ENCODE data around the gene ZBTB38. TPM values are rescaled to one million over a fixed set of nuclear protein-coding genes. Genes with fewer than 3 reads are reported as not detected.

Gene ZBTB38
- total RNA-seq, 1 experiment from 2014 or later = 17.0 TPM

- Histone ChIP-seq H3K4me1 (ENCODE audit: insufficient read depth, low read length) (no peaks in the 10 kb centered on the region), H3K4me3 (ENCODE audit: low read length) (no peak overlapping the region), H3F3A (ENCODE audit: low read length, unreplicated experiment) (no peaks in the 10 kb centered on the region), H2AFZ (ENCODE audit: low read length) (no peak overlapping the region), H3K9ac (ENCODE audit: low read length) (no peak overlapping the region), H3K27me3 (ENCODE audit: low read length) (no peaks in the 10 kb centered on the region), H3K27ac (ENCODE audit: low read length) (no peak overlapping the region), H3K9me3 (ENCODE audit: low read length) (no peaks in the 10 kb centered on the region), H3K9me2 (replicated peaks; ENCODE audit: low read length) (no peaks in the 10 kb centered on the region), H3K79me2 (ENCODE audit: low read length) (no peaks in the 10 kb centered on the region), H3K36me3 (ENCODE audit: low read depth, low read length) (no peaks in the 10 kb centered on the region), H3K4me2 (ENCODE audit: low read length) (no peak overlapping the region), H4K20me1 (ENCODE audit: low read length) (no peaks in the 10 kb centered on the region)
- ChIA-PET POLR2A (ENCODE audit: unreplicated experiment) (no interaction called here), CTCF (no interaction called here)
- ATAC-seq (no peak), DNase-seq (no peak)
- TF ChIP-seq EZH2 (IDR thresholded peaks at IDR 0.05; ENCODE audit: low read length, unreplicated experiment) = no peak
- no peak for TF ChIP-seq CTCF (conservative IDR thresholded peaks at IDR 0.05; ENCODE audit: low read depth, low read length)
- no peak for TF ChIP-seq EZH2phosphoT487 (IDR thresholded peaks at IDR 0.05; ENCODE audit: borderline replicate concordance, low read length)
- no TSS peak for BruUV-seq (replicated peaks)
- intact Hi-C loops (cut with micrococcal nuclease) = no loop called here
These were observed 15.9 kb upstream of the ZBTB38 start for GRCh38 chr3:141352262-141352984.

DNA sequence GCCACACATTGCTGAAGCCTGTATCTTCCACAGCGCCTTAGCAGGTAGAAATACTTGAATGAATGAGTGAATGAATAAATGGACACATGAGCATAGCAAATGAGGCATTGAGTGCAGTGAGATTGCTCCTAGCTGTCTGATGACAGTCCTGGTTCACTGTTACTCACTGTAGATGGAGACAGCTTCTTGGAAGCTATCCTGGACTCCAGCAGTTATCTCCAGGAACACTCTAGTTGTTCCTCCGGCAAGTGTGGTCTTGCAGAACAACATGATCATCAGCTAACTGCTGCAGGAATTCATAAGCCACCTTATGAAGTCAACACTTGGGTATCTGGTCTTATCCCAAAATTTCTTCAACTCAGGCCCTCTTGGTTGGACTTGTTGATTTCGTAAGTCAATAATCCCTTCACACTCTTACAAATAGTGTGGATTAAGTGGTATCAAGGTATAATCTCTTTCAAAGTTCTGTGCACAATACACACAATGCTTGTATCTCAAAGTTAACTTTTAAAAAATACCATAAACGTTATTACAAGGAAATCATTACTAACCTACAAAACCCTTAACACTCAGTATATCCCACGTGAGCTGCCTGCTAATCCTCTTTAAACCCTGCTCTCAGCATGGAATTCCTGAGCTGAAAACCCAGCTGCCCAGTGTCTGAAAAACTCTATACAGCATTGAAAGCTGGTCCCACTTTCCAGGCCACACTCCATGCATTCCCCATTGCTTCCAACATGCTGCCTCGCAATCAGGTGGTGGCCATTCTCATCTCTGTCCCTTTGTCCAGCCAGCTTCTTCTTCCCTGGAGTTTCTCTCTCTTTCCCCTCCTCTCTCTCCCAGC is 14.4 kb upstream of the ZBTB38 start:
- H3K4me2 ChIP-seq (ENCODE audit: low read length) = no peak overlapping the region
- no peak overlapping the region for H2AFZ ChIP-seq (ENCODE audit: low read length)
- DNase-seq (no peak), ATAC-seq (no peak)
- CTCF ChIA-PET = no interaction called here
- no peaks in the 10 kb centered on the region for H3K9me2 ChIP-seq (replicated peaks; ENCODE audit: low read length)
- no peaks in the 10 kb centered on the region for H3K36me3 ChIP-seq (ENCODE audit: low read depth, low read length)
- no peaks in the 10 kb centered on the region for H3K9me3 ChIP-seq (ENCODE audit: low read length)
- no peaks in the 10 kb centered on the region for H3K79me2 ChIP-seq (ENCODE audit: low read length)
- no peak overlapping the region for H3K4me3 ChIP-seq (ENCODE audit: low read length)
- H4K20me1 ChIP-seq (ENCODE audit: low read length) = no peaks in the 10 kb centered on the region
- H3K27ac ChIP-seq (ENCODE audit: low read length) = no peak overlapping the region
- H3F3A ChIP-seq (ENCODE audit: low read length, unreplicated experiment) = no peaks in the 10 kb centered on the region
- intact Hi-C loops (cut with micrococcal nuclease) = no loop called here
- no peaks in the 10 kb centered on the region for H3K27me3 ChIP-seq (ENCODE audit: low read length)
- H3K4me1 ChIP-seq (ENCODE audit: insufficient read depth, low read length) = no peaks in the 10 kb centered on the region
- TF ChIP-seq EZH2phosphoT487 (IDR thresholded peaks at IDR 0.05; ENCODE audit: borderline replicate concordance, low read length) = no peak
- TF ChIP-seq CTCF (conservative IDR thresholded peaks at IDR 0.05; ENCODE audit: low read depth, low read length) = no peak
- no peak for TF ChIP-seq EZH2 (IDR thresholded peaks at IDR 0.05; ENCODE audit: low read length, unreplicated experiment)
- POLR2A ChIA-PET (ENCODE audit: unreplicated experiment) = no interaction called here
- H3K9ac ChIP-seq (ENCODE audit: low read length) = no peak overlapping the region
- BruUV-seq (replicated peaks) = no TSS peak

GRCh38 chr3:141354517-141354916 is 13.8 kb upstream of the ZBTB38 start:
- no peak overlapping the region for H3K4me3 ChIP-seq (ENCODE audit: low read length)
- no peak overlapping the region for H3K27ac ChIP-seq (ENCODE audit: low read length)
- H3K4me1 ChIP-seq (ENCODE audit: insufficient read depth, low read length) = no peaks in the 10 kb centered on the region
- no peaks in the 10 kb centered on the region for H4K20me1 ChIP-seq (ENCODE audit: low read length)
- no peaks in the 10 kb centered on the region for H3K79me2 ChIP-seq (ENCODE audit: low read length)
- H2AFZ ChIP-seq (ENCODE audit: low read length) = no peak overlapping the region
- no peaks in the 10 kb centered on the region for H3K27me3 ChIP-seq (ENCODE audit: low read length)
- intact Hi-C loops (cut with micrococcal nuclease) = no loop called here
- TF ChIP-seq EZH2 (IDR thresholded peaks at IDR 0.05; ENCODE audit: low read length, unreplicated experiment) (no peak), EZH2phosphoT487 (IDR thresholded peaks at IDR 0.05; ENCODE audit: borderline replicate concordance, low read length) (no peak), CTCF (conservative IDR thresholded peaks at IDR 0.05; ENCODE audit: low read depth, low read length) (no peak)
- no peak overlapping the region for H3K9ac ChIP-seq (ENCODE audit: low read length)
- no peak for DNase-seq
- ChIA-PET POLR2A (ENCODE audit: unreplicated experiment) (no interaction called here), CTCF (no interaction called here)
- no peaks in the 10 kb centered on the region for H3K9me3 ChIP-seq (ENCODE audit: low read length)
- no peaks in the 10 kb centered on the region for H3K9me2 ChIP-seq (replicated peaks; ENCODE audit: low read length)
- no TSS peak for BruUV-seq (replicated peaks)
- H3K36me3 ChIP-seq (ENCODE audit: low read depth, low read length) = no peaks in the 10 kb centered on the region
- no peak for ATAC-seq
- no peaks in the 10 kb centered on the region for H3F3A ChIP-seq (ENCODE audit: low read length, unreplicated experiment)
- H3K4me2 ChIP-seq (ENCODE audit: low read length) = no peak overlapping the region
